H9 (cell line): ENCODE measurements around the gene KAZN. TPM values are rescaled to one million over a fixed set of nuclear protein-coding genes. Genes with fewer than 3 reads are reported as not detected.

Source experiments
- DNase-seq: peaks from one replicate; pipeline ENCODE4 v3.0.0-alpha.2; 2017
- H2AFZ ChIP-seq: one replicate; pipeline ENCODE4 v1.6.1; 2013; ENCODE audit warnings: mild to moderate bottlenecking, low read length, control low read depth, moderate library complexity
- H2AK5ac ChIP-seq: 2 replicates; pipeline ENCODE4 v1.6.1; 2013; ENCODE audit warnings: low read length, control low read depth, mixed read lengths; ENCODE audit not compliant: insufficient read length
- H2BK120ac ChIP-seq: one replicate; pipeline ENCODE4 v1.6.1; 2013; ENCODE audit warnings: low read depth, mild to moderate bottlenecking, low read length, control low read depth, inconsistent platforms; ENCODE audit not compliant: poor library complexity, severe bottlenecking
- H2BK12ac ChIP-seq: 2 replicates; pipeline ENCODE4 v1.6.1; 2013; ENCODE audit warnings: low read length, control low read depth, mixed read lengths, low read depth; ENCODE audit not compliant: insufficient read length
- H2BK15ac ChIP-seq: 2 replicates; pipeline ENCODE4 v1.6.1; 2013; ENCODE audit warnings: low read depth, low read length, control low read depth
- H2BK20ac ChIP-seq: one replicate; pipeline ENCODE4 v1.6.1; 2013; ENCODE audit warnings: low read depth, mild to moderate bottlenecking, low read length, control low read depth, inconsistent platforms; ENCODE audit not compliant: poor library complexity, severe bottlenecking
- H2BK5ac ChIP-seq: 2 replicates; pipeline ENCODE4 v1.6.1; 2013; ENCODE audit warnings: low read length, control low read depth, mixed read lengths; ENCODE audit not compliant: insufficient read length
- H3K14ac ChIP-seq: 2 replicates; pipeline ENCODE4 v1.6.1; 2013; ENCODE audit warnings: low read length, control low read depth; ENCODE audit not compliant: insufficient read depth
- H3K18ac ChIP-seq: 2 replicates; pipeline ENCODE4 v1.6.1; 2013; ENCODE audit warnings: low read depth, mild to moderate bottlenecking, mixed read lengths, low read length, control low read depth; ENCODE audit not compliant: insufficient read length
- H3K23ac ChIP-seq: 2 replicates; pipeline ENCODE4 v1.6.1; 2013; ENCODE audit warnings: low read length, control low read depth, mixed read lengths, low read depth; ENCODE audit not compliant: insufficient read length
- H3K23me2 ChIP-seq: 2 replicates; pipeline ENCODE4 v1.6.1; 2013; ENCODE audit warnings: low read depth, mild to moderate bottlenecking, mixed read lengths, low read length, control low read depth; ENCODE audit not compliant: insufficient read length, poor library complexity, severe bottlenecking
- H3K27ac ChIP-seq: 2 replicates; pipeline ENCODE4 v1.5.1; 2013; ENCODE audit warnings: low read length, control low read depth, mixed read lengths, low read depth; ENCODE audit not compliant: insufficient read length
- H3K27me3 ChIP-seq: 2 replicates; pipeline ENCODE4 v1.6.1; 2013; ENCODE audit warnings: low read length, control low read depth, inconsistent platforms; ENCODE audit not compliant: insufficient read depth
- H3K4ac ChIP-seq: 2 replicates; pipeline ENCODE4 v1.6.1; 2013; ENCODE audit warnings: low read depth, mild to moderate bottlenecking, control low read depth, inconsistent platforms, low read length, moderate library complexity
- H3K4me1 ChIP-seq: 2 replicates; pipeline ENCODE4 v1.6.1; 2013; ENCODE audit warnings: low read length, control low read depth, inconsistent platforms; ENCODE audit not compliant: insufficient read depth
- H3K4me2 ChIP-seq: 2 replicates; pipeline ENCODE4 v1.6.1; 2013; ENCODE audit warnings: low read length, control low read depth, mixed read lengths; ENCODE audit not compliant: insufficient read length, insufficient read depth
- H3K56ac ChIP-seq: 2 replicates; pipeline ENCODE4 v1.6.1; 2013; ENCODE audit warnings: low read depth, mild to moderate bottlenecking, mixed read lengths, low read length, control low read depth; ENCODE audit not compliant: insufficient read length
- H3K79me1 ChIP-seq: 2 replicates; pipeline ENCODE4 v1.6.1; 2013; ENCODE audit warnings: low read depth, mild to moderate bottlenecking, moderate library complexity, low read length, control low read depth, inconsistent platforms; ENCODE audit not compliant: insufficient read depth, poor library complexity, severe bottlenecking
- H3K79me2 ChIP-seq: 2 replicates; pipeline ENCODE4 v1.6.1; 2013; ENCODE audit warnings: low read length, control low read depth, inconsistent platforms; ENCODE audit not compliant: insufficient read depth
- H3K9ac ChIP-seq: 2 replicates; pipeline ENCODE4 v1.6.1; 2013; ENCODE audit warnings: low read length, control low read depth, mixed read lengths; ENCODE audit not compliant: insufficient read length; ENCODE audit errors: extremely low read depth
- H3K9me3 ChIP-seq: one replicate; pipeline ENCODE4 v1.6.1; 2013; ENCODE audit warnings: low read depth, low read length, inconsistent platforms; ENCODE audit not compliant: control insufficient read depth
- H3T11ph ChIP-seq: one replicate; pipeline ENCODE4 v1.6.1; 2013; ENCODE audit warnings: mild to moderate bottlenecking, low read length, control low read depth, inconsistent platforms
- H4K20me1 ChIP-seq: one replicate; pipeline ENCODE4 v1.6.1; 2013; ENCODE audit not compliant: control insufficient read depth, insufficient read length, insufficient read depth
- H4K5ac ChIP-seq: 2 replicates; pipeline ENCODE4 v1.6.1; 2013; ENCODE audit warnings: low read depth, mild to moderate bottlenecking, mixed read lengths, low read length, control low read depth; ENCODE audit not compliant: insufficient read length
- H4K8ac ChIP-seq: replicated peaks from 2 replicates; pipeline ENCODE4 v1.6.1; 2013; ENCODE audit warnings: low read length, control low read depth, mixed read lengths, low read depth; ENCODE audit not compliant: insufficient read length
- H4K91ac ChIP-seq: 2 replicates; pipeline ENCODE4 v1.6.1; 2013; ENCODE audit warnings: low read depth, mild to moderate bottlenecking, moderate library complexity, mixed read lengths, low read length, control low read depth; ENCODE audit not compliant: insufficient read length
- H3K27ac Mint-ChIP-seq, 3 experiments: 2 replicates in 2 of 3; 3 replicates in 1 of 3; pipeline ENCODE4 v1.8.0; 2020 to 2021; ENCODE audit warnings: mixed read lengths in 3 of 3, mild to moderate bottlenecking in 1 of 3, moderate library complexity in 1 of 3
- H3K27me3 Mint-ChIP-seq: 2 replicates; pipeline ENCODE4 v1.8.0; 2021; ENCODE audit warnings: low read depth, mild to moderate bottlenecking, moderate library complexity, mixed read lengths
- H3K36me3 Mint-ChIP-seq, 3 experiments: 2 replicates in 2 of 3; 3 replicates in 1 of 3; pipeline ENCODE4 v1.8.0; 2020 to 2021; ENCODE audit warnings: low read depth in 3 of 3, mixed read lengths in 3 of 3; ENCODE audit not compliant: insufficient read depth in 1 of 3
- H3K4me1 Mint-ChIP-seq, 2 experiments: 2 replicates each; pipeline ENCODE4 v1.8.0; 2020; ENCODE audit warnings: mixed read lengths in 2 of 2
- H3K4me3 Mint-ChIP-seq, 2 experiments: 2 replicates in 1 of 2; 3 replicates in 1 of 2; pipeline ENCODE4 v1.8.0; 2020 to 2021; ENCODE audit warnings: mild to moderate bottlenecking in 2 of 2, mixed read lengths in 2 of 2, moderate library complexity in 1 of 2
- H3K9me3 Mint-ChIP-seq, 2 experiments: 2 replicates in 1 of 2; 3 replicates in 1 of 2; pipeline ENCODE4 v1.8.0; 2020; ENCODE audit warnings: mild to moderate bottlenecking in 2 of 2, mixed read lengths in 2 of 2, moderate library complexity in 1 of 2
- WGBS: extraction: QIAGEN DNeasy Blood & Tissue Kit; methylation state at CpG from one replicate; pipeline ENCODE4 v1.1.7; 2013; ENCODE audit warnings: missing lambda C conversion rate, low lambda C conversion rate, mixed read lengths; ENCODE audit not compliant: insufficient read length; ENCODE audit errors: extremely low coverage; 5-methylcytosine and 5-hydroxymethylcytosine counted together
- total RNA-seq: library from RNA; stranded (reverse); gene quantifications from 2 replicates; pipeline ENCODE4 v1.2.1, GENCODE V29; 2021
- TF ChIP-seq, protein P1 (sequence below): fragments of 200-600 bp; sonication (generic); conservative IDR thresholded peaks from 3 replicates; pipeline ENCODE4 v1.8.0; 2021; ENCODE audit warnings: antibody characterized with exemption, mild to moderate bottlenecking

Gene KAZN
- total RNA-seq, 1 experiment from 2014 or later = 7.6 TPM

DNA sequence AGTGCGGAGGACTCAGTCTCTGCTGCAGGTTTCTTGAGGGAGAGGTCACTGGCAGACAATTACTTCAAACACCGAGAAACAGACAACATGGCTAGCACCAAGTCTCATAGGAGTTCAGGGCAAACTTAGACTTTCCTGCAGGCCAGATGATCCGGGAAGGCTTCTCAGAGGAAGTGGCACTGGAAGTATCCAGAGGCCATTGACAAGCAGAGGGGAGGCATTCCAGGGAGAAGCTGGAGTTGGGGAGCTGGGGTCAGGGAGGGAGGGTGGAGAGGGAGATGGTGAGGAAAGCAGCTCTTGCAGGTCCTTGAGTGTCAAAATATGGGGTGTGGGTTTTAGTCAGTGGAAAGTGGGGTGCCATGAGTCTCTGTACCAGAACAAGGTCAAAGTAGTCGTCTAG lies 147.9 kb downstream of the KAZN start:
- Histone ChIP-seq H2BK15ac (no peak overlapping the region), H3K79me1 (peaks cover 3% of the 10 kb centered on the region), H3K23me2 (no peaks in the 10 kb centered on the region), H4K91ac (no peak overlapping the region), H2AK5ac (no peak overlapping the region), H3K4me2 (no peak overlapping the region), H3K4me1 (peaks cover 12% of the 10 kb centered on the region; the same call in 1 of the 2 replicates), H3K14ac (no peak overlapping the region), H3T11ph (no peak overlapping the region), H4K8ac (no peak overlapping the region), H3K27ac (no peak overlapping the region), H4K5ac (no peak overlapping the region), H3K56ac (no peak overlapping the region), H2BK12ac (no peak overlapping the region), H3K18ac (no peak overlapping the region), H3K4ac (no peak overlapping the region), H2BK120ac (no peak overlapping the region), H2BK5ac (no peak overlapping the region), H4K20me1 (no peaks in the 10 kb centered on the region), H3K9ac (no peak overlapping the region), H2BK20ac (no peak overlapping the region), H3K9me3 (no peaks in the 10 kb centered on the region), H2AFZ (no peak overlapping the region), H3K23ac (no peak overlapping the region), H3K27me3 (no peaks in the 10 kb centered on the region), H3K79me2 (0 out of 2 replicates have a peak, but pooled peaks cover 1% of the 10 kb centered on the region)
- TF ChIP-seq, protein P1, sequence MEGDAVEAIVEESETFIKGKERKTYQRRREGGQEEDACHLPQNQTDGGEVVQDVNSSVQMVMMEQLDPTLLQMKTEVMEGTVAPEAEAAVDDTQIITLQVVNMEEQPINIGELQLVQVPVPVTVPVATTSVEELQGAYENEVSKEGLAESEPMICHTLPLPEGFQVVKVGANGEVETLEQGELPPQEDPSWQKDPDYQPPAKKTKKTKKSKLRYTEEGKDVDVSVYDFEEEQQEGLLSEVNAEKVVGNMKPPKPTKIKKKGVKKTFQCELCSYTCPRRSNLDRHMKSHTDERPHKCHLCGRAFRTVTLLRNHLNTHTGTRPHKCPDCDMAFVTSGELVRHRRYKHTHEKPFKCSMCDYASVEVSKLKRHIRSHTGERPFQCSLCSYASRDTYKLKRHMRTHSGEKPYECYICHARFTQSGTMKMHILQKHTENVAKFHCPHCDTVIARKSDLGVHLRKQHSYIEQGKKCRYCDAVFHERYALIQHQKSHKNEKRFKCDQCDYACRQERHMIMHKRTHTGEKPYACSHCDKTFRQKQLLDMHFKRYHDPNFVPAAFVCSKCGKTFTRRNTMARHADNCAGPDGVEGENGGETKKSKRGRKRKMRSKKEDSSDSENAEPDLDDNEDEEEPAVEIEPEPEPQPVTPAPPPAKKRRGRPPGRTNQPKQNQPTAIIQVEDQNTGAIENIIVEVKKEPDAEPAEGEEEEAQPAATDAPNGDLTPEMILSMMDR = no peak
- WGBS = no CpG with 5 or more reads among the region's 4 CpGs
- Mint-ChIP-seq H3K36me3 (peaks cover 0 to 2% (median 0%) of the 10 kb centered on the region in 3 experiments; a peak in 1 of 7 replicates), H3K9me3 (no peaks in the 10 kb centered on the region), H3K27ac (peak overlapping the region in 2 of 3 experiments; percentile 36 to 41; a peak in 1 of 7 replicates), H3K27me3 (no peaks in the 10 kb centered on the region), H3K4me1 (peaks cover 28 to 33% of the 10 kb centered on the region in 2 experiments), H3K4me3 (no peak overlapping the region)
- no peak for DNase-seq
